HS-5 (cell line): Measurements from ENCODE around the gene BPIFB1.
A peak's percentile ranks its signal among the peaks of the same experiment; 100 is the strongest.

Experiments
- DNase-seq: peaks from one replicate; pipeline ENCODE4 v3.0.0-alpha.2; 2012; ENCODE audit warnings: low read depth

The BPIFB1 gene

GRCh38 chr20:33296206-33296605 is 13.2 kb downstream of the BPIFB1 start:
- DNase-seq = peak; percentile 19

- no peak for DNase-seq
Observed at GRCh38 chr20:33298391-33298790, 15.4 kb downstream of the BPIFB1 start.

- DNase-seq = no peak
Observed at GRCh38 chr20:33299111-33299603, 16.1 kb downstream of the BPIFB1 start.

- peak; percentile 63 for DNase-seq
Observed at GRCh38 chr20:33301192-33301930, 18.3 kb downstream of the BPIFB1 start.

- DNase-seq = no peak
Observed at GRCh38 chr20:33303595-33303994, 20.6 kb downstream of the BPIFB1 start.

GRCh38 chr20:33304046-33304445 is 21.0 kb downstream of the BPIFB1 start:
- DNase-seq = no peak

- peak; percentile 60 for DNase-seq
Observed at GRCh38 chr20:33305589-33306057, 22.6 kb downstream of the BPIFB1 start.

- DNase-seq = no peak
Observed at GRCh38 chr20:33306228-33306627, 23.2 kb downstream of the BPIFB1 start.

GRCh38 chr20:33306807-33307206 is 23.8 kb downstream of the BPIFB1 start:
- DNase-seq = no peak

GRCh38 chr20:33308668-33309067 is 25.7 kb downstream of the BPIFB1 start:
- DNase-seq = no peak

GRCh38 chr20:33309631-33310030 is 26.6 kb downstream of the BPIFB1 start:
- no peak for DNase-seq

GRCh38 chr20:33310327-33310899 is 27.4 kb downstream of the BPIFB1 start:
- no peak for DNase-seq

- DNase-seq = no peak
Observed at GRCh38 chr20:33311011-33311410, 28.0 kb downstream of the BPIFB1 start.

- no peak for DNase-seq
Observed at GRCh38 chr20:33311996-33312395, 29.0 kb downstream of the BPIFB1 start.

- DNase-seq = no peak
Observed at GRCh38 chr20:33312583-33312982, 29.6 kb downstream of the BPIFB1 start.

- no peak for DNase-seq
Observed at GRCh38 chr20:33313686-33314314, 30.8 kb downstream of the BPIFB1 start.

GRCh38 chr20:33316343-33316742 is 33.3 kb downstream of the BPIFB1 start:
- no peak for DNase-seq

- no peak for DNase-seq
Observed at GRCh38 chr20:33316958-33317357, 33.9 kb downstream of the BPIFB1 start.

GRCh38 chr20:33317424-33318095 is 34.5 kb downstream of the BPIFB1 start:
- no peak for DNase-seq

- DNase-seq = no peak
Observed at GRCh38 chr20:33318096-33318429, 35.0 kb downstream of the BPIFB1 start.

- DNase-seq = no peak
Observed at GRCh38 chr20:33320006-33320405, 37.0 kb downstream of the BPIFB1 start.

GRCh38 chr20:33322456-33322855 is 39.4 kb downstream of the BPIFB1 start:
- no peak for DNase-seq

- no peak for DNase-seq
Observed at GRCh38 chr20:33323236-33323635, 40.2 kb downstream of the BPIFB1 start.
